Measurements from ENCODE around the gene PAF1. TPM values are rescaled to one million over a fixed set of nuclear protein-coding genes. Genes with fewer than 3 reads are reported as not detected.

PAF1 gene
- polyA plus RNA-seq, 2 of the 4 experiments (the other 2 are of a cell fraction), result 103 to 110 TPM

DNA sequence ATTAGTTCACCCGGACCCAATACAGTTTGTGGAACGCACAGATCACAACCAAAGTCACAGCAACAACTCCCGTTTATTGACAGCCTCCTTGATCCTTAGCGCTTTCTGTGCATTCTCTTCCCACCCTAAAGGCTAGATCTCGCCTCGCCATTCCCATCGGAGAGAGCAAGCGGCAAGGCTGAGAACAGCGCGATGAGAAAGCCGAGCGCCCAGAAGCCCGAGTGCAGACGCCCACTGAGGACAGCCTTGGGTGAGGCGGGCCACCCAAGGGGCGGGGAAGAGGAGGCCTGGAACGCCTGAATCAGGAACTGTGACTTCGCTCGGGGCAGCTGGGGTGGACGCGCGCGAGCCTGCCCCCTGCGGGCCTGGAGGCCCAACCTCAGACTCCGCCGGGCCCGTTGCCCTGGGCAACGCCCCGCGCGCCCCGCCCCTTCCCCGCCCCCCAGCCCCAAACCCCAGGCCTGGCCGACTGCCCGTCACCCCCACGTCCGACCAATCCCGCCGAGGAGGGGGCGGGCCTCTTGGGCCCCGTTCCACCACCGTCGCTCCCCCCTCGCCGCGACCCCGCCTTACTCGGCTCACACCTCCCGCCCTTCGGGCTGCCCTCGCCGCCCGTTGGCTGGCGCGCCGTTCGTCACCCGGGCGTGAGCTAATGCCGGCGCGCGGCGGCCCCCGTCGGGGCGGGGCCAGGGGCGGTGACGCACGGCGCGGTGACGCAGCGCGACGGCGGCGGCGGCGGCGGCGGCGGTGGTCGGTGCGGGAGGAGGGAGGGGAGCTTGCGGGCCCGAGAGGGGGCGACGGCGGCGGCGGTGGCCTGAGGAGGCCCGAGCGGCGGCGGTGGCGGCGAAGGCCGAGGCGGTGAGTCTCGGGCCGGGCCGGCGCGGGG is 48.9 kb downstream of the PAF1 start, which contains the start of gene SAMD4B (continued):
- TF ChIP-seq ZC3H11A (IDR thresholded peaks at IDR 0.05) (peak; percentile 19; the same call in 1 of the 2 replicates), SMC3 (IDR thresholded peaks at IDR 0.05) (peak; percentile 87), MYC (IDR thresholded peaks at IDR 0.05; ENCODE audit: borderline replicate concordance, low read length) (peak; percentile 14; the same call in 1 of the 2 replicates)
- TF ChIP-seq, protein P1, sequence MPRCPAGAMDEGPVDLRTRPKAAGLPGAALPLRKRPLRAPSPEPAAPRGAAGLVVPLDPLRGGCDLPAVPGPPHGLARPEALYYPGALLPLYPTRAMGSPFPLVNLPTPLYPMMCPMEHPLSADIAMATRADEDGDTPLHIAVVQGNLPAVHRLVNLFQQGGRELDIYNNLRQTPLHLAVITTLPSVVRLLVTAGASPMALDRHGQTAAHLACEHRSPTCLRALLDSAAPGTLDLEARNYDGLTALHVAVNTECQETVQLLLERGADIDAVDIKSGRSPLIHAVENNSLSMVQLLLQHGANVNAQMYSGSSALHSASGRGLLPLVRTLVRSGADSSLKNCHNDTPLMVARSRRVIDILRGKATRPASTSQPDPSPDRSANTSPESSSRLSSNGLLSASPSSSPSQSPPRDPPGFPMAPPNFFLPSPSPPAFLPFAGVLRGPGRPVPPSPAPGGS (IDR thresholded peaks at IDR 0.05), result peak; percentile 85

DNA sequence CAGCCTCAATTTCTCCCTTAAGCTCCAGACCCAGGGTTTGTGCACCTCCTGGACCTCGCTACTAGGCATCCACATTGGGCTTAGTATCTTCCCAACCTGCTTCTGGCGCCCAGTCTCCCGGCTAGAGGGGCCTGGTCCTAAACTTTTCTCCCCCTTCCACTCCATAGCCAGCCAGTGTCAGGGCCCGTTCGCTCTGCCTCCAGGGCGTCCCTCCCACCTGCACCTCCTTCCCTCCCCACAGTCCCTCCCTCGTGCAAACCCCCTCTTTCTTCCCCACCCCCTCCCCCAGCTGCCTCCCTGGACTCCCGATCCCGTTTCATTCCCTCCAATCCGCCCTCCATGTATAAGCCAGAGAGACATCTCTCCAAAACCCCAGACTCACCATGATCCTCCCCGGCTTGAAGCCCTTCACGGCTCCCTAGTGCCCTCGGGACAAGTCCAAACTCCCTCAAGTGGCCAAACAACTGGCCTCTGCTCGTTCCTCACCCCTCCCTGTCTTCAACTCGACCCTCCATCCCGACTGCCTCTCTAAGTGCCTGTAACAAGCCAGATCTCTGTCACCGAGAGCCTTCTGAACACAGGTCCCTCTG is 49.7 kb downstream of the PAF1 start:
- Histone ChIP-seq H3K27ac (peak overlapping the region; percentile 84 to 88), H3K4me1 (peaks cover 22% of the 10 kb centered on the region), H3K4me2 (peak overlapping the region; percentile 86), H3K9me3 (no peaks in the 10 kb centered on the region), H3K4me3 (peak overlapping the region; percentile 71)
- FAIRE-seq, result no peak
- ChIA-PET CTCF (interaction anchor here (0.6 to 8.6 kb wide), 17 partner anchors 9 to 290 kb away, joined by 3 to 93 read pairs (median 7); partner anchors contain the start of gene PLEKHG2), POLR2A (interaction anchor here (0.6 to 1.4 kb wide), 8 partner anchors 9 to 930 kb away, joined by 3 to 16 read pairs (median 4); partner anchors contain the start of genes MED29, PAF1 and RPS16)
- 8% methylated on average over 16 of the region's 17 CpGs for WGBS (ENCODE audit: missing lambda C conversion rate)
- ATAC-seq, result peak; percentile 58 to 64
- TF ChIP-seq POLR2A (IDR thresholded peaks at IDR 0.05; ENCODE audit: low read length) (0 out of 2 replicates have a peak, but pooled peaks have one; percentile 22), CHD2 (IDR thresholded peaks at IDR 0.05; ENCODE audit: low read length, partially characterized antibody) (no peak), CEBPB (IDR thresholded peaks at IDR 0.05) (no peak), NFE2L2 (conservative IDR thresholded peaks at IDR 0.05; ENCODE audit: low read length) (0 out of 2 replicates have a peak, but pooled peaks have one; percentile 1), HOXA7 (CRISPR knock-in tag; IDR thresholded peaks at IDR 0.05) (no peak), PHF8 (IDR thresholded peaks at IDR 0.05; ENCODE audit: borderline replicate concordance, low read depth) (no peak), KDM1A (IDR thresholded peaks at IDR 0.05; ENCODE audit: low read depth) (0 out of 2 replicates have a peak, but pooled peaks have one; percentile 24), BHLHE40 (IDR thresholded peaks at IDR 0.05; ENCODE audit: low read depth, low read length) (no peak), ZFP36 (IDR thresholded peaks at IDR 0.05; ENCODE audit: borderline replicate concordance, partially characterized antibody) (peak; percentile 63), FOXS1 (CRISPR knock-in tag; IDR thresholded peaks at IDR 0.05) (no peak), POLR2AphosphoS2 (conservative IDR thresholded peaks at IDR 0.05; ENCODE audit: low read length) (no peak), NR3C1 (IDR thresholded peaks at IDR 0.05) (no peak), ZC3H11A (IDR thresholded peaks at IDR 0.05) (no peak), ESRRA (IDR thresholded peaks at IDR 0.05; ENCODE audit: borderline replicate concordance, low read length) (no peak), JUNB (IDR thresholded peaks at IDR 0.05) (no peak), EHF (CRISPR knock-in tag; IDR thresholded peaks at IDR 0.05) (no peak), FOSL2 (IDR thresholded peaks at IDR 0.05) (no peak), FOSL2 (CRISPR knock-in tag; IDR thresholded peaks at IDR 0.05) (no peak)
- TF ChIP-seq, protein P2, sequence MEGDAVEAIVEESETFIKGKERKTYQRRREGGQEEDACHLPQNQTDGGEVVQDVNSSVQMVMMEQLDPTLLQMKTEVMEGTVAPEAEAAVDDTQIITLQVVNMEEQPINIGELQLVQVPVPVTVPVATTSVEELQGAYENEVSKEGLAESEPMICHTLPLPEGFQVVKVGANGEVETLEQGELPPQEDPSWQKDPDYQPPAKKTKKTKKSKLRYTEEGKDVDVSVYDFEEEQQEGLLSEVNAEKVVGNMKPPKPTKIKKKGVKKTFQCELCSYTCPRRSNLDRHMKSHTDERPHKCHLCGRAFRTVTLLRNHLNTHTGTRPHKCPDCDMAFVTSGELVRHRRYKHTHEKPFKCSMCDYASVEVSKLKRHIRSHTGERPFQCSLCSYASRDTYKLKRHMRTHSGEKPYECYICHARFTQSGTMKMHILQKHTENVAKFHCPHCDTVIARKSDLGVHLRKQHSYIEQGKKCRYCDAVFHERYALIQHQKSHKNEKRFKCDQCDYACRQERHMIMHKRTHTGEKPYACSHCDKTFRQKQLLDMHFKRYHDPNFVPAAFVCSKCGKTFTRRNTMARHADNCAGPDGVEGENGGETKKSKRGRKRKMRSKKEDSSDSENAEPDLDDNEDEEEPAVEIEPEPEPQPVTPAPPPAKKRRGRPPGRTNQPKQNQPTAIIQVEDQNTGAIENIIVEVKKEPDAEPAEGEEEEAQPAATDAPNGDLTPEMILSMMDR (IDR thresholded peaks at IDR 0.05), result no peak
- TF ChIP-seq, protein P3, sequence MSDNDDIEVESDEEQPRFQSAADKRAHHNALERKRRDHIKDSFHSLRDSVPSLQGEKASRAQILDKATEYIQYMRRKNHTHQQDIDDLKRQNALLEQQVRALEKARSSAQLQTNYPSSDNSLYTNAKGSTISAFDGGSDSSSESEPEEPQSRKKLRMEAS (IDR thresholded peaks at IDR 0.05), result no peak
- TF ChIP-seq, protein P4, sequence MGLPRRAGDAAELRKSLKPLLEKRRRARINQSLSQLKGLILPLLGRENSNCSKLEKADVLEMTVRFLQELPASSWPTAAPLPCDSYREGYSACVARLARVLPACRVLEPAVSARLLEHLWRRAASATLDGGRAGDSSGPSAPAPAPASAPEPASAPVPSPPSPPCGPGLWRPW (IDR thresholded peaks at IDR 0.05), result no peak
- TF ChIP-seq, protein P5, sequence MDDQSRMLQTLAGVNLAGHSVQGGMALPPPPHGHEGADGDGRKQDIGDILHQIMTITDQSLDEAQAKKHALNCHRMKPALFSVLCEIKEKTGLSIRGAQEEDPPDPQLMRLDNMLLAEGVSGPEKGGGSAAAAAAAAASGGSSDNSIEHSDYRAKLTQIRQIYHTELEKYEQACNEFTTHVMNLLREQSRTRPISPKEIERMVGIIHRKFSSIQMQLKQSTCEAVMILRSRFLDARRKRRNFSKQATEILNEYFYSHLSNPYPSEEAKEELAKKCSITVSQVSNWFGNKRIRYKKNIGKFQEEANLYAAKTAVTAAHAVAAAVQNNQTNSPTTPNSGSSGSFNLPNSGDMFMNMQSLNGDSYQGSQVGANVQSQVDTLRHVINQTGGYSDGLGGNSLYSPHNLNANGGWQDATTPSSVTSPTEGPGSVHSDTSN (IDR thresholded peaks at IDR 0.05), result peak; percentile 10; the same call in 1 of the 2 replicates
- no peak for DNase-seq (ENCODE audit: low read depth in 1 of 2, low spot score in 1 of 2)
